MM.1S (cell line): ENCODE results near the gene TRAFD1.
A peak's percentile ranks its signal among the peaks of the same experiment; 100 is the strongest.

ENCODE experiments used
- DNase-seq: peaks from one replicate; pipeline ENCODE4 v3.0.0-alpha.2; 2015
- H2AFZ ChIP-seq: fragments of 300-600 bp; sonication (generic); 2 replicates; pipeline ENCODE4 v1.6.0; 2016; ENCODE audit warnings: antibody characterized with exemption, low read length
- H3F3A ChIP-seq: fragments of 300-600 bp; sonication (generic); 2 replicates; pipeline ENCODE4 v1.6.1; 2016; ENCODE audit warnings: mild to moderate bottlenecking, antibody characterized with exemption, low read length, moderate library complexity, mixed read lengths; ENCODE audit not compliant: insufficient read depth
- H3K27ac ChIP-seq: fragments of 300-600 bp; sonication (generic); 2 replicates; pipeline ENCODE4 v1.5.1; 2016; ENCODE audit warnings: mild to moderate bottlenecking, low read length
- H3K27me3 ChIP-seq: fragments of 300-600 bp; sonication (generic); replicated peaks from 2 replicates; pipeline ENCODE4 v1.6.0; 2016; ENCODE audit warnings: low read length; ENCODE audit not compliant: insufficient read depth
- H3K36me3 ChIP-seq: fragments of 300-600 bp; sonication (generic); replicated peaks from 2 replicates; pipeline ENCODE4 v1.6.1; 2016; ENCODE audit warnings: mild to moderate bottlenecking, low read length, mixed read lengths; ENCODE audit not compliant: insufficient read depth
- H3K4me1 ChIP-seq: fragments of 300-600 bp; sonication (generic); 2 replicates; pipeline ENCODE4 v1.6.1; 2016; ENCODE audit warnings: low read length, mixed read lengths
- H3K4me2 ChIP-seq: fragments of 300-600 bp; sonication (generic); 2 replicates; pipeline ENCODE4 v1.6.0; 2016; ENCODE audit warnings: low read depth, low read length
- H3K4me3 ChIP-seq: fragments of 300-600 bp; sonication (generic); 2 replicates; pipeline ENCODE4 v1.5.1; 2016; ENCODE audit warnings: low read length, mixed read lengths
- H3K79me2 ChIP-seq: fragments of 300-600 bp; sonication (generic); 2 replicates; pipeline ENCODE4 v1.6.1; 2016; ENCODE audit warnings: mixed run types, low read length, mixed read lengths
- H3K9ac ChIP-seq: fragments of 300-600 bp; sonication (generic); 2 replicates; pipeline ENCODE4 v1.6.1; 2016; ENCODE audit warnings: low read length, mixed read lengths
- H3K9me2 ChIP-seq: fragments of 300-600 bp; sonication (generic); replicated peaks from 2 replicates; pipeline ENCODE4 v1.6.1; 2016; ENCODE audit warnings: mild to moderate bottlenecking, low read length, mixed read lengths; ENCODE audit not compliant: insufficient read depth
- H3K9me3 ChIP-seq: fragments of 300-600 bp; sonication (generic); replicated peaks from 2 replicates; pipeline ENCODE4 v1.6.1; 2016; ENCODE audit warnings: mild to moderate bottlenecking, low read length, mixed read lengths; ENCODE audit not compliant: insufficient read depth
- H4K20me1 ChIP-seq: fragments of 300-600 bp; sonication (generic); 2 replicates; pipeline ENCODE4 v1.6.1; 2016; ENCODE audit warnings: mild to moderate bottlenecking, low read length, moderate library complexity, mixed read lengths; ENCODE audit not compliant: insufficient read depth
- CTCF ChIP-seq: fragments of 300-600 bp; sonication (generic); IDR thresholded peaks from 2 replicates; pipeline ENCODE4 v1.5.1; 2016; ENCODE audit warnings: antibody characterized with exemption, low read length, mixed read lengths
- EZH2 ChIP-seq: fragments of 300-600 bp; sonication (generic); optimal IDR thresholded peaks from 2 replicates; pipeline ENCODE3; 2017; ENCODE audit warnings: low read depth, mild to moderate bottlenecking, antibody characterized with exemption, low read length, mixed read lengths
- EZH2phosphoT487 ChIP-seq: fragments of 300-600 bp; sonication (generic); IDR thresholded peaks from 2 replicates; pipeline ENCODE4 v1.6.1; 2018; ENCODE audit warnings: antibody characterized with exemption, low read length

The TRAFD1 gene

DNA sequence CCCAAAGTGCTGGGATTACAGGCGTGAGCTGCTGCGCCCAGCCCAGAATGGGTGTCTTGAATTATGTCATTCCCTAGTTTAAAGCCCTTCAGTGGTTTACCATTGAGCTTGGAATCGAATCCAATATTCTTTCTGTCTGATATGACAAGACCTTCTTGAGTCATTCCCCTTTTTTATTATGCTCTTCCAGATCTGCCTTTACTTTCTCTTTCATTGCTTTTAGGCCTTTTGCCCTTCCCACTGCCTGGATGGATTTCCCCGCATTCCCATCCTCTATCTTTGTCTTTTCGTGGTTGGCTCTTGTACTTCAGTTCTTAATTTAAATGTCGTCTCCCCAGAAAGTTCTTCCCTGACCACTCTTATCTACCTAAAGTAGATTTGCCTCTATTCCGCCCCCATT is 1.6 kb downstream of the TRAFD1 start:
- Histone ChIP-seq H3K27ac (no peak overlapping the region), H3K27me3 (no peaks in the 10 kb centered on the region), H3K4me3 (no peak overlapping the region), H3K9me2 (no peaks in the 10 kb centered on the region), H4K20me1 (peaks cover 2% of the 10 kb centered on the region; the same call in 1 of the 2 replicates), H3K9me3 (no peaks in the 10 kb centered on the region), H2AFZ (no peak overlapping the region), H3K79me2 (peaks cover 18% of the 10 kb centered on the region), H3K36me3 (no peaks in the 10 kb centered on the region), H3K4me2 (no peak overlapping the region), H3K4me1 (peaks cover 11% of the 10 kb centered on the region), H3K9ac (no peak overlapping the region), H3F3A (peaks cover 6% of the 10 kb centered on the region)
- TF ChIP-seq CTCF: no peak
- no peak for TF ChIP-seq EZH2
- DNase-seq: no peak

- no peaks in the 10 kb centered on the region for H3K36me3 ChIP-seq
- no peak overlapping the region for H2AFZ ChIP-seq
- H3F3A ChIP-seq: peaks cover 6% of the 10 kb centered on the region
- peaks cover 2% of the 10 kb centered on the region; the same call in 1 of the 2 replicates for H4K20me1 ChIP-seq
- TF ChIP-seq EZH2: no peak
- no peak for TF ChIP-seq CTCF
- TF ChIP-seq EZH2phosphoT487: no peak
- H3K9me3 ChIP-seq: no peaks in the 10 kb centered on the region
- H3K9ac ChIP-seq: no peak overlapping the region
- H3K4me1 ChIP-seq: peaks cover 11% of the 10 kb centered on the region
- peak overlapping the region; percentile 67; the same call in 1 of the 2 replicates for H3K4me2 ChIP-seq
- peak overlapping the region; percentile 40 for H3K4me3 ChIP-seq
- H3K27ac ChIP-seq: peak overlapping the region; percentile 45; the same call in 1 of the 2 replicates
- H3K79me2 ChIP-seq: peaks cover 29% of the 10 kb centered on the region
- H3K9me2 ChIP-seq: no peaks in the 10 kb centered on the region
- no peaks in the 10 kb centered on the region for H3K27me3 ChIP-seq
- peak; percentile 48 for DNase-seq
Measured at GRCh38 chr12:112130441-112130998, 5.2 kb downstream of the TRAFD1 start.

DNA sequence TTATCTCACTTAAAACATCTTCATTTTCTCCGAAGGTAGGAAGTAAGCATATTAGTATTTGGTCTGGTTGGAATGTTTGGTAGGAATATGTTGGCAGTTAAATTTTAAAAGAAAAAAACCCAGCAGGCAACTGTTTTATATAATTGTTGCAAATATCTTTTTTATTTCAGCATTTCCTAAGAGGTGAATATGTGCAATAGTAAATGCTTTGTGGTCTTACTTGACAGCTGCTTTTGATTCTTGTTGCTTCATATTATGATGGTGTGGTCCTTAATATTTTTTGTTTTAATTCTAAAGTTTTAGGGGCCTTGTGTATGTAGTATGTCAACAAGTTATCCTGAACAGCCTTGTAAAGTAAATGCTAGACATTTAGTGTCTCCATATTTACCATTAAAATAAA is 6.3 kb downstream of the TRAFD1 start:
- Histone ChIP-seq H3K79me2 (peaks cover 21% of the 10 kb centered on the region), H3K4me2 (no peak overlapping the region)
- no peak for TF ChIP-seq EZH2

GRCh38 chr12:112133418-112133817 is 8.1 kb downstream of the TRAFD1 start:
- H3K4me1 ChIP-seq: peaks cover 11% of the 10 kb centered on the region
- H3K4me3 ChIP-seq: no peak overlapping the region
- no peak overlapping the region for H3K4me2 ChIP-seq
- no peak overlapping the region for H2AFZ ChIP-seq
- no peaks in the 10 kb centered on the region for H3K27me3 ChIP-seq
- H3K9me2 ChIP-seq: no peaks in the 10 kb centered on the region
- peaks cover 2% of the 10 kb centered on the region; the same call in 1 of the 2 replicates for H4K20me1 ChIP-seq
- no peaks in the 10 kb centered on the region for H3K36me3 ChIP-seq
- H3K9me3 ChIP-seq: no peaks in the 10 kb centered on the region
- no peak overlapping the region for H3K9ac ChIP-seq
- H3K27ac ChIP-seq: no peak overlapping the region
- no peak for DNase-seq
- H3K79me2 ChIP-seq: peaks cover 21% of the 10 kb centered on the region
- TF ChIP-seq EZH2: no peak
- TF ChIP-seq EZH2phosphoT487: no peak
- TF ChIP-seq CTCF: no peak
- peaks cover 6% of the 10 kb centered on the region for H3F3A ChIP-seq

More for the DNA sequence above, 6.3 kb downstream of the TRAFD1 start:
- Histone ChIP-seq H3K9me3 (no peaks in the 10 kb centered on the region), H3K27ac (no peak overlapping the region), H2AFZ (no peak overlapping the region), H3K4me1 (peaks cover 11% of the 10 kb centered on the region), H3K4me3 (no peak overlapping the region), H3K9me2 (no peaks in the 10 kb centered on the region), H3F3A (peaks cover 6% of the 10 kb centered on the region), H3K36me3 (no peaks in the 10 kb centered on the region), H3K9ac (no peak overlapping the region), H3K27me3 (no peaks in the 10 kb centered on the region), H4K20me1 (peaks cover 2% of the 10 kb centered on the region; the same call in 1 of the 2 replicates)
- DNase-seq: no peak
